Choroid plexus epithelial cell (primary cell): Measurements from ENCODE around the gene ABLIM2.
"Not testable (repeated sequence)": the region's sequence is repeated elsewhere in the genome, so short reads cannot be mapped to it uniquely, and the experiment has no call there.

Experiments used
- DNase-seq: peaks from one replicate; pipeline ENCODE4 v3.0.0-alpha.2; 2010; ENCODE audit warnings: low read depth
- H3K4me3 ChIP-seq: 2 replicates; pipeline ENCODE4 v1.5.1; 2011; ENCODE audit warnings: low read depth, mild to moderate bottlenecking, control low read depth, low read length, moderate library complexity
- TF ChIP-seq, protein P1 (sequence below): conservative IDR thresholded peaks from 2 replicates; pipeline ENCODE4 v1.5.1; 2011; ENCODE audit warnings: low read depth, mild to moderate bottlenecking, control low read depth, inconsistent platforms, low read length, moderate library complexity

ABLIM2 gene

DNA sequence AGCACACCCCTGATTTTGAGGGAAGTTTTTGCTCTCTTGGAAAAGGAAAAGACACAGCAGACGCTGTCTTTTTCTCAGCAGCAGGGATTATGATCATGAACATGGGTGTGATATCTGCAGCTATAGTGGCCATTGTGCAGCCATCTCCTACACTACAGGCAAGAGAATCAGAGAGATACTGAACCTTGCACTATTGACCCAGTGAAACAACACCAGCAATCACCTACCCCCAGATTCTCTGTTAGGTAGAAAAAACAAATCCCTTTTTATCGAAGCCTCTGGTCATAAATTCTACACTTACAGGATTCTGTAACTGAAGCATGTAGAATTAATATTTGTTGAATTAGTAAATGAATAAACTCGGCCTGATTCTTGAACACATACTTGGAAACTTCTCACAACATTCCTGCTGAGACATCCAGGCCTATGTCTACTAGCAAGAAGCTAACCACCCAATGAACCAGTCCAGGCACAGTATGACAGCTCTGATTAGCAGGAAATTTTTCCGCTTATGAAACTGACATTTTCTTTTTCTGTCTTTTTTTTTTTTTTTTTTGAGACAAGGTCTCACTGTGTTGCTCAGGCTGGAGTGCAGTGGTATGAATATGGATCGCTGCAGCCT is 213.9 kb downstream of the ABLIM2 start:
- H3K4me3 ChIP-seq, result no peak overlapping the region
- TF ChIP-seq, protein P1, sequence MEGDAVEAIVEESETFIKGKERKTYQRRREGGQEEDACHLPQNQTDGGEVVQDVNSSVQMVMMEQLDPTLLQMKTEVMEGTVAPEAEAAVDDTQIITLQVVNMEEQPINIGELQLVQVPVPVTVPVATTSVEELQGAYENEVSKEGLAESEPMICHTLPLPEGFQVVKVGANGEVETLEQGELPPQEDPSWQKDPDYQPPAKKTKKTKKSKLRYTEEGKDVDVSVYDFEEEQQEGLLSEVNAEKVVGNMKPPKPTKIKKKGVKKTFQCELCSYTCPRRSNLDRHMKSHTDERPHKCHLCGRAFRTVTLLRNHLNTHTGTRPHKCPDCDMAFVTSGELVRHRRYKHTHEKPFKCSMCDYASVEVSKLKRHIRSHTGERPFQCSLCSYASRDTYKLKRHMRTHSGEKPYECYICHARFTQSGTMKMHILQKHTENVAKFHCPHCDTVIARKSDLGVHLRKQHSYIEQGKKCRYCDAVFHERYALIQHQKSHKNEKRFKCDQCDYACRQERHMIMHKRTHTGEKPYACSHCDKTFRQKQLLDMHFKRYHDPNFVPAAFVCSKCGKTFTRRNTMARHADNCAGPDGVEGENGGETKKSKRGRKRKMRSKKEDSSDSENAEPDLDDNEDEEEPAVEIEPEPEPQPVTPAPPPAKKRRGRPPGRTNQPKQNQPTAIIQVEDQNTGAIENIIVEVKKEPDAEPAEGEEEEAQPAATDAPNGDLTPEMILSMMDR, result no peak
- DNase-seq, result peak; percentile 54

DNA sequence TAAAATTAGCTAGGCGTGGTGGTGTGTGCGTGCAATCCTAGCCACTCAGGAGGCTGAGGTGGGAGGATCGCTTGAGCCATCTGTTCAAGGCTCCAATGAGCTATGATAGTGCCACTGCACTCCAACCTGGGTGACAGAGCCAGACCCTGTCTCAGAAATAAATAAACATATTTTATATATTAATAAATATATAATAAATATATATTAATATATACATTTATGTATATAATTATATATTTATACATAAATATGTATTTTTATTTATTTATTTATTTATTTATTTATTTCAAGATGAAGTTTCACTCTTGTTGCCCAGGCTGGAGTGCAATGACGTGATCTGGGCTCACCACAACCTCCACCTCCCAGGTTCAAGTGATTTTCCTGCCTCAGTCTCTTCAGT is 214.9 kb downstream of the ABLIM2 start:
- not testable (repeated sequence) for H3K4me3 ChIP-seq, DNase-seq

DNA sequence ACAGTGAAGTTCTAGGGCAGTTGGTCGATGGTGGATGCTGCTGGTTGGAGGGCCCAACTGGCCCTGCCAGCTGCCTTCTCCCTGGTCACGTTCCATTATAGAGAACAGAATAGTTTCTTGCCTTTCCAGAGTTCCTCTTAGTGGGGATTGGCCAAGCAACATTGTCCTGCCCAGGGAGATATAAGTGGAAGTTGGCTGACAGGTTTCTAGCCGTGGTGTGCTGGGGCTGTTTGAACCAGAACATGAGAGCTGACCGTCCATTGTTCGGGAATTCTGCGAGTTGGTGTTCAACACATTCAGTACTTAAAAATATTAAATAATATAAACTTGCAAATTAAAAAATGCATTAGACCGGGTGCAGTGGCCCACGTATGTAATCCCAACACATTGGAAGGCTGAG is 215.4 kb downstream of the ABLIM2 start:
- H3K4me3 ChIP-seq, result no peak overlapping the region
- TF ChIP-seq, protein P1, result no peak
- DNase-seq, result no peak

DNA sequence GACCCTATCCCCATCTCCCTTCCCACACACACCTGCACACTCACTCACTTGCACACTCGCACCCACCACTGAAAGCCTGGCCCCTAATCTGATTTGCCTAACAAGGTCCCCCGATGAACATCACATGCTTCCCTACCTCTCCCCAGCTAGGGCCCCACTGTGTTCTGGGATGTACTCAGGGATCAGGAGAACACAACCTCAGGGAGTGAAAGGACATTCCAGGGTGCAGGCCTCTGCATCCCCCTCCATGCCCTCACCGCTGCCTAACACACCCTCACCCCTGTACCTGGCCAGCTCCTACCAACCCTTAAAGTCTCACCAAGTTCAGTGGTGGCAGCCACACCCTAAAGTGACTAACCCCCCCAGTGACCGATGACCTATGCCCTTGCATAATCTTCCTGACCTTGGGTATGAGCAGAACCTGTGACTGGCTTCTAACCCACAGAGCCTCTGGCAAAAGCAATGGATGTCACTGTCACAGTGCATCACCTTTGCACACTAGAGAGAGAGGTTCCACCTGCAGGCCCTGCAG is 216.6 kb downstream of the ABLIM2 start:
- DNase-seq, result no peak
- H3K4me3 ChIP-seq, result no peak overlapping the region
- TF ChIP-seq, protein P1, result no peak

DNA sequence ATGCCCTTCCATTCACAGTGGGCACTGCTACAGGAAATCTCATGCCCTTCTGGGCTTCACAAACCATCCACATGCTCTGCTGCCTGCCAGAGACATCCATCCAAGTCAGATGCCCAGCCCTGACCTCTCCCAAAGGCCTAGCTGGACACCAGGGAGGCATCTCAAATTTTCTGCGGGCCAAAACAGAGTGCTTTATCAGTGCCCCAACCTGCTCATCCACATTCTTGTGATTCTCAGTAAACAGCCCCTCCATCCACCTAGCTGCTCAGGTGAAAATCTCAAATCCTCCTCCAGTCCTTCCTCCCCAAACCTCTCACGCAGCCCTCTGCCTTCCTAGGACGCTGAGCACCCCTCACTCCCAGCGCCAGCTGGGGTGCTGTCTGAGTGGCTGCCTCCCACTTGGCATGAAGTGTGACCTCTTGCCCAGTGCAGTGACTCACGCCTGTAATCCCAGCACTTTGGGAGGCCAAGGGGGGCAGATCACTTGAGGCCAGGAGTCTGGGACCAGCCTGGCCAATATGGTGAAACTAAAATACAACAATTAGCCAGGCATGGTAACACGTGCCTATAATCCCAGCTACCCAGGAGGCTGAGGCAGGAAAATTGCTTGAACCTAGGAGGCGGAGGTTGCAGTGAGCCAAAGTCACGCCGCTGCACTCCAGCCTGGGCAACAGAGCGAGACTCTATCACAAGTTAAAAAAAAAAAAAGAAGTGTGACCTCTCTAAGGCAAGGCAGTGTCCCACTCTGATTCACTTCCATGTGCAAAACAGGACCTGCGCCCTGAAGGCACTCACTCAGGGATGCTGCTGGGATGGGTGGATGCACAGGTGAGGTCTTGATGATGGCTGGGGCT is 217.3 kb downstream of the ABLIM2 start:
- no peak overlapping the region for H3K4me3 ChIP-seq
- no peak for DNase-seq
- TF ChIP-seq, protein P1, result no peak

GRCh38 chr4:7939377-7940108 is 219.1 kb downstream of the ABLIM2 start, which contains the start of gene AFAP1:
Gene AFAP1 (minus strand): TSS chr4:7939861. CDS start chr4:7872078, 67,783 bp downstream.
- TF ChIP-seq, protein P1, result no peak
- H3K4me3 ChIP-seq, result peak within 1 kb of the TSS; percentile 84

GRCh38 chr4:7938609-7939376 is 219.8 kb downstream of the ABLIM2 start:
- H3K4me3 ChIP-seq, result peak overlapping the region; percentile 84
- peak; percentile 43 for DNase-seq
- TF ChIP-seq, protein P1, result no peak

More at GRCh38 chr4:7939377-7940108, 219.1 kb downstream of the ABLIM2 start, which contains the start of gene AFAP1:
- peak; percentile 85 for DNase-seq
